ENCODE measurements around the gene OXCT2. TPM values are rescaled to one million over a fixed set of nuclear protein-coding genes. Genes with fewer than 3 reads are reported as not detected.

The OXCT2 gene
- total RNA-seq, 1 donor from 2014 or later = 1.1 TPM

- H3K27me3 ChIP-seq (ENCODE audit: control insufficient read depth, insufficient read depth, low read length) = no peaks in the 10 kb centered on the region
- FAIRE-seq (no peak), DNase-seq (ENCODE audit: low read depth) (no peak)
- no peak for TF ChIP-seq CTCF (IDR thresholded peaks at IDR 0.05; ENCODE audit: insufficient read depth, low read length, severe bottlenecking)
- H3K4me3 ChIP-seq (ENCODE audit: low read depth, low read length) = no peak overlapping the region
- no peaks in the 10 kb centered on the region for H3K36me3 ChIP-seq (ENCODE audit: control insufficient read depth, insufficient read depth, low read length)
Observed at GRCh38 chr1:39761016-39761415, 10.1 kb downstream of the OXCT2 start.

- no peak for FAIRE-seq
- Histone ChIP-seq H3K36me3 (ENCODE audit: control insufficient read depth, insufficient read depth, low read length) (peaks cover 4% of the 10 kb centered on the region), H3K4me3 (ENCODE audit: low read depth, low read length) (no peak overlapping the region), H3K27me3 (ENCODE audit: control insufficient read depth, insufficient read depth, low read length) (no peaks in the 10 kb centered on the region)
- no peak for DNase-seq (ENCODE audit: low read depth)
- no peak for TF ChIP-seq CTCF (IDR thresholded peaks at IDR 0.05; ENCODE audit: insufficient read depth, low read length, severe bottlenecking)
Observed at GRCh38 chr1:39760074-39761008, 10.8 kb downstream of the OXCT2 start.

DNA sequence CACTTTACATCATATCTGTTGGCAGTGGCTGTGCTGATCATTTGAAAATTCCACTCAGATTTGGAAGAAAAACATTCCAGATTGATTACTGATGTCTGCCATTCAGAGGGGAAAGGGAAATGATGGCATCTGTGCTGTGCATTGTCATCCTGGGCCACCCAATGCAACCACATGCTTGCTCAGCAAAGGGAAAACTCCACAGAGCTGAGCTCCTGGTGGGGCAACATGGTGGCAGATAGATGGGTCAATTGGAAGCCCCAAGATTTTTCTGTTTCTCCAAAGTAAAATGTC, 11.8 kb downstream of the OXCT2 start:
- H3K27me3 ChIP-seq (ENCODE audit: control insufficient read depth, insufficient read depth, low read length) = no peaks in the 10 kb centered on the region
- no peak for TF ChIP-seq CTCF (IDR thresholded peaks at IDR 0.05; ENCODE audit: insufficient read depth, low read length, severe bottlenecking)
- peak; percentile 10 for DNase-seq (ENCODE audit: low read depth)
- no peak for FAIRE-seq
- no peak overlapping the region for H3K4me3 ChIP-seq (ENCODE audit: low read depth, low read length)
- H3K36me3 ChIP-seq (ENCODE audit: control insufficient read depth, insufficient read depth, low read length) = peaks cover 8% of the 10 kb centered on the region

- Histone ChIP-seq H3K4me3 (ENCODE audit: low read depth, low read length) (no peak overlapping the region), H3K36me3 (ENCODE audit: control insufficient read depth, insufficient read depth, low read length) (peaks cover 8% of the 10 kb centered on the region)
- no peak for DNase-seq (ENCODE audit: low read depth)
Observed at GRCh38 chr1:39758556-39759435, 12.4 kb downstream of the OXCT2 start.

DNA sequence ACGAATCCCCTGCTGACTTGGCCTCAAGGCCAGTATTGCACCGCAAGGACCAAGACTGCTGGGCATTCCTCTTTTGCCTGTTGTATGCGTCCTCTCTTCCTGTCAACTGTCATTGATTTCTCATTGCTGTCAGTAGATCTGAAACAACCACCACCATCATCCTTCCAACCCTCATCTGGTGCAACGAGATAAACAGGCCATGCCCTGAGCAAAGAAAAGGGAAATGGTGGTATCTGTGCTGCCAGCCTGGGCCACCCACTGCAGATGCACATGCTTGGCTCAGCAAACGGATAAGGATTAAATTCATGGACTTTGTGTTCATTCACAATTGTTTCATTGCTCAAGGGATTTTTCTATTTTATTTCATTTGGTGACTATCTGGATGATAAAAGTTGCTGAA, 13.6 kb downstream of the OXCT2 start:
- DNase-seq (ENCODE audit: low read depth) = no peak
- peaks cover 12% of the 10 kb centered on the region for H3K36me3 ChIP-seq (ENCODE audit: control insufficient read depth, insufficient read depth, low read length)

More at GRCh38 chr1:39758556-39759435, 12.4 kb downstream of the OXCT2 start:
- no peaks in the 10 kb centered on the region for H3K27me3 ChIP-seq (ENCODE audit: control insufficient read depth, insufficient read depth, low read length)
- FAIRE-seq = peak; percentile 7
- no peak for TF ChIP-seq CTCF (IDR thresholded peaks at IDR 0.05; ENCODE audit: insufficient read depth, low read length, severe bottlenecking)

More for the DNA sequence above, 13.6 kb downstream of the OXCT2 start:
- no peaks in the 10 kb centered on the region for H3K27me3 ChIP-seq (ENCODE audit: control insufficient read depth, insufficient read depth, low read length)
- no peak overlapping the region for H3K4me3 ChIP-seq (ENCODE audit: low read depth, low read length)
- no peak for FAIRE-seq
- TF ChIP-seq CTCF (IDR thresholded peaks at IDR 0.05; ENCODE audit: insufficient read depth, low read length, severe bottlenecking) = no peak

Data from bronchial epithelial cell (primary cell).